Measurements from ENCODE around the gene AKR1A1. TPM values are rescaled to one million over a fixed set of nuclear protein-coding genes. Genes with fewer than 3 reads are reported as not detected.

AKR1A1 gene
- total and polyA plus RNA-seq, 2 of the 8 experiments (the other 6 are each of a cell fraction or from before 2014, with no cell fraction given) = 344 to 435 TPM

GRCh38 chr1:45586769-45587168 lies 36.1 kb downstream of the AKR1A1 start:
- FAIRE-seq (no peak), DNase-seq (ENCODE audit: low read depth in 1 of 2, low spot score in 2 of 2) (peak in 1 of 2 experiments; percentile 14)
- Histone ChIP-seq H3K18ac (ENCODE audit: extremely low read depth, low read length) (no peak overlapping the region), H2AK5ac (ENCODE audit: low read depth, low read length) (no peak overlapping the region), H3K4me3 (ENCODE audit: extremely low read depth in 1 of 4, insufficient read depth in 2 of 4, low read depth in 3 of 4, low read length in 4 of 4) (peak overlapping the region in 1 of 4 experiments; percentile 91; a peak in 3 of 8 replicates), H2BK5ac (ENCODE audit: low read depth, low read length) (no peak overlapping the region), H3K9me3 (ENCODE audit: insufficient read depth in 2 of 2, low read depth in 1 of 2, low read length in 1 of 2) (no peaks in the 10 kb centered on the region), H3K36me3 (ENCODE audit: control insufficient read depth in 2 of 4, insufficient read depth in 4 of 4, low read length in 3 of 4) (peaks cover 8 to 29% (median 13%) of the 10 kb centered on the region in 4 experiments; a peak in 7 of 8 replicates), H2BK12ac (ENCODE audit: low read depth, low read length) (no peak overlapping the region), H2BK120ac (replicated peaks; ENCODE audit: low read depth, low read length) (no peak overlapping the region), H4K91ac (replicated peaks; ENCODE audit: insufficient read length, low read length) (no peak overlapping the region), H3K9ac (replicated peaks in 1 of 4; ENCODE audit: extremely low read depth in 1 of 4, low read depth in 3 of 4, low read length in 3 of 4) (no peak overlapping the region), H3K23me2 (ENCODE audit: low read depth, low read length) (peaks cover 12% of the 10 kb centered on the region), H3K23ac (ENCODE audit: insufficient read length) (no peak overlapping the region), H2AFZ (ENCODE audit: low read length) (no peak overlapping the region), H2BK15ac (ENCODE audit: low read length) (no peak overlapping the region), H2BK20ac (ENCODE audit: low read length) (no peak overlapping the region), H4K20me1 (replicated peaks in 1 of 2; ENCODE audit: control insufficient read depth in 1 of 2, insufficient read depth in 2 of 2, low read length in 2 of 2) (peaks cover 44 to 47% of the 10 kb centered on the region in 2 experiments), H3K14ac (ENCODE audit: insufficient read length) (no peak overlapping the region), H3K79me2 (ENCODE audit: control insufficient read depth in 1 of 2, insufficient read depth in 2 of 2, low read length in 2 of 2) (peaks cover 67 to 78% of the 10 kb centered on the region in 2 experiments), H4K8ac (ENCODE audit: extremely low read depth, insufficient read depth, low read length) (no peak overlapping the region), H3K4me1 (replicated peaks in 1 of 4; ENCODE audit: control insufficient read depth in 3 of 4, insufficient read depth in 4 of 4, low read length in 3 of 4) (peaks cover 0 to 12% (median 1%) of the 10 kb centered on the region in 4 experiments; a peak in 4 of 7 replicates), H3K56ac (replicated peaks; ENCODE audit: insufficient read length, low read depth, low read length) (no peak overlapping the region), H3K27me3 (replicated peaks in 1 of 4; ENCODE audit: control insufficient read depth in 3 of 4, extremely low read depth in 1 of 4, insufficient read depth in 3 of 4, low read length in 3 of 4) (no peaks in the 10 kb centered on the region), H3K79me1 (ENCODE audit: low read depth, low read length) (peaks cover 3% of the 10 kb centered on the region; the same call in 1 of the 2 replicates), H3K4ac (replicated peaks; ENCODE audit: insufficient read length, low read depth, low read length) (no peak overlapping the region), H4K5ac (ENCODE audit: insufficient read length, low read depth, low read length) (no peak overlapping the region), H3K4me2 (ENCODE audit: insufficient read depth in 1 of 2, low read depth in 2 of 2, low read length in 2 of 2) (peak overlapping the region; percentile 78 to 93), H3K27ac (ENCODE audit: low read depth, low read length) (no peak overlapping the region)
- POLR2A ChIA-PET (ENCODE audit: partially characterized antibody) = interaction anchor here (0.6 to 13.7 kb wide), 19 partner anchors 8 to 247 kb away, joined by 3 to 181 read pairs (median 10); partner anchors contain the start of genes CCDC17, MUTYH, PRDX1 and TOE1
- WGBS, 2 experiments (ENCODE audit: extremely low coverage in 1 of 2, insufficient coverage in 1 of 2, insufficient read length in 1 of 2, insufficient replicate concordance in 2 of 2, low coverage in 1 of 2, low lambda C conversion rate in 2 of 2, missing lambda C conversion rate in 1 of 2) = 87% methylated on average over 4 of the region's 4 CpGs; no CpG with 5 or more reads in 1 of the 2 experiments
- no peak for TF ChIP-seq SP2 (IDR thresholded peaks at IDR 0.05; ENCODE audit: low read length)
- TF ChIP-seq GTF2F1 (IDR thresholded peaks at IDR 0.05; ENCODE audit: borderline replicate concordance, low read depth, low read length) = no peak
- TF ChIP-seq POLR2AphosphoS5 (IDR thresholded peaks at IDR 0.05; ENCODE audit: low read depth, low read length) = peak; percentile 49; the same call in 1 of the 2 replicates
- TF ChIP-seq POLR2A (IDR thresholded peaks at IDR 0.05; ENCODE audit: control extremely low read depth in 1 of 2, low read depth in 2 of 2, low read length in 2 of 2) = peak in 1 of 2 experiments; percentile 56; a peak in 1 of 3 replicates
- TF ChIP-seq GABPA (IDR thresholded peaks at IDR 0.05; ENCODE audit: borderline replicate concordance, insufficient read depth, low read length) = no peak
- CTCF ChIA-PET (ENCODE audit: partially characterized antibody) = interaction anchor here (1.7 to 1.8 kb wide), 2 partner anchors 17 to 74 kb away, joined by 7 to 9 read pairs; no protein-coding TSS in a partner anchor
